ENCODE data around the gene VAT1L.

The VAT1L gene

GRCh38 chr16:77805398-77805797 lies 17.0 kb downstream of the VAT1L start:
- no peak for TF ChIP-seq CTCF (IDR thresholded peaks at IDR 0.05; ENCODE audit: insufficient read depth, low read depth, low read length, missing control alignments)
- no peak for DNase-seq (ENCODE audit: low read depth)
- H3K4me3 ChIP-seq (ENCODE audit: low read depth, low read length), result no peak overlapping the region

- H3K4me3 ChIP-seq (ENCODE audit: low read depth, low read length), result no peak overlapping the region
- no peak for DNase-seq (ENCODE audit: low read depth)
These were observed 18.7 kb downstream of the VAT1L start for GRCh38 chr16:77807021-77807420.

GRCh38 chr16:77812856-77813500 lies 24.6 kb downstream of the VAT1L start:
- DNase-seq (ENCODE audit: low read depth), result no peak
- H3K4me3 ChIP-seq (ENCODE audit: low read depth, low read length), result no peak overlapping the region
- no peak for TF ChIP-seq CTCF (IDR thresholded peaks at IDR 0.05; ENCODE audit: insufficient read depth, low read depth, low read length, missing control alignments)

More at GRCh38 chr16:77807021-77807420, 18.7 kb downstream of the VAT1L start:
- no peak for TF ChIP-seq CTCF (IDR thresholded peaks at IDR 0.05; ENCODE audit: insufficient read depth, low read depth, low read length, missing control alignments)

- no peak overlapping the region for H3K4me3 ChIP-seq (ENCODE audit: low read depth, low read length)
- no peak for TF ChIP-seq CTCF (IDR thresholded peaks at IDR 0.05; ENCODE audit: insufficient read depth, low read depth, low read length, missing control alignments)
- no peak for DNase-seq (ENCODE audit: low read depth)
These were observed 27.9 kb downstream of the VAT1L start for GRCh38 chr16:77816293-77816692.

- no peak for TF ChIP-seq CTCF (IDR thresholded peaks at IDR 0.05; ENCODE audit: insufficient read depth, low read depth, low read length, missing control alignments)
- no peak overlapping the region for H3K4me3 ChIP-seq (ENCODE audit: low read depth, low read length)
- no peak for DNase-seq (ENCODE audit: low read depth)
These were observed 32.0 kb downstream of the VAT1L start for GRCh38 chr16:77820340-77820739.

- no peak for TF ChIP-seq CTCF (IDR thresholded peaks at IDR 0.05; ENCODE audit: insufficient read depth, low read depth, low read length, missing control alignments)
- no peak for DNase-seq (ENCODE audit: low read depth)
- H3K4me3 ChIP-seq (ENCODE audit: low read depth, low read length), result no peak overlapping the region
These were observed 34.3 kb downstream of the VAT1L start for GRCh38 chr16:77822661-77823060.

- TF ChIP-seq CTCF (IDR thresholded peaks at IDR 0.05; ENCODE audit: insufficient read depth, low read depth, low read length, missing control alignments), result no peak
These were observed 34.7 kb downstream of the VAT1L start for GRCh38 chr16:77823067-77823466.

More at GRCh38 chr16:77823067-77823466, 34.7 kb downstream of the VAT1L start:
- H3K4me3 ChIP-seq (ENCODE audit: low read depth, low read length), result no peak overlapping the region
- no peak for DNase-seq (ENCODE audit: low read depth)

Data from GM12865 (cell line).